ENCODE measurements around the gene CLDN24. TPM values are rescaled to one million over a fixed set of nuclear protein-coding genes. Genes with fewer than 3 reads are reported as not detected.

Gene CLDN24
- total RNA-seq, 1 experiment from 2014 or later, result not detected

- ChIA-PET RAD21 (ENCODE audit: low non-redundant PET in 1 of 2, low total read pairs in 2 of 2, uncharacterized antibody in 2 of 2, unreplicated experiment in 2 of 2) (no interaction called here), POLR2A (no interaction called here), CTCF (no interaction called here)
- no peak for TF ChIP-seq FOSL1 (IDR thresholded peaks at IDR 0.05; ENCODE audit: low read depth)
- no peak for TF ChIP-seq ZFX (IDR thresholded peaks at IDR 0.05)
- TF ChIP-seq, protein P1, sequence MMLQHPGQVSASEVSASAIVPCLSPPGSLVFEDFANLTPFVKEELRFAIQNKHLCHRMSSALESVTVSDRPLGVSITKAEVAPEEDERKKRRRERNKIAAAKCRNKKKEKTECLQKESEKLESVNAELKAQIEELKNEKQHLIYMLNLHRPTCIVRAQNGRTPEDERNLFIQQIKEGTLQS (IDR thresholded peaks at IDR 0.05), result no peak
- TF ChIP-seq EZH2 (IDR thresholded peaks at IDR 0.05), result no peak
- TF ChIP-seq JUND (IDR thresholded peaks at IDR 0.05), result no peak
- TF ChIP-seq EZH2phosphoT487 (IDR thresholded peaks at IDR 0.05; ENCODE audit: borderline replicate concordance), result no peak
- TF ChIP-seq YY1 (IDR thresholded peaks at IDR 0.05; ENCODE audit: extremely low read depth, insufficient replicate concordance, low read depth, low read length), result no peak
- TF ChIP-seq, protein P2, sequence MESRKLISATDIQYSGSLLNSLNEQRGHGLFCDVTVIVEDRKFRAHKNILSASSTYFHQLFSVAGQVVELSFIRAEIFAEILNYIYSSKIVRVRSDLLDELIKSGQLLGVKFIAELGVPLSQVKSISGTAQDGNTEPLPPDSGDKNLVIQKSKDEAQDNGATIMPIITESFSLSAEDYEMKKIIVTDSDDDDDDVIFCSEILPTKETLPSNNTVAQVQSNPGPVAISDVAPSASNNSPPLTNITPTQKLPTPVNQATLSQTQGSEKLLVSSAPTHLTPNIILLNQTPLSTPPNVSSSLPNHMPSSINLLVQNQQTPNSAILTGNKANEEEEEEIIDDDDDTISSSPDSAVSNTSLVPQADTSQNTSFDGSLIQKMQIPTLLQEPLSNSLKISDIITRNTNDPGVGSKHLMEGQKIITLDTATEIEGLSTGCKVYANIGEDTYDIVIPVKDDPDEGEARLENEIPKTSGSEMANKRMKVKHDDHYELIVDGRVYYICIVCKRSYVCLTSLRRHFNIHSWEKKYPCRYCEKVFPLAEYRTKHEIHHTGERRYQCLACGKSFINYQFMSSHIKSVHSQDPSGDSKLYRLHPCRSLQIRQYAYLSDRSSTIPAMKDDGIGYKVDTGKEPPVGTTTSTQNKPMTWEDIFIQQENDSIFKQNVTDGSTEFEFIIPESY (IDR thresholded peaks at IDR 0.05; ENCODE audit: extremely low read depth, insufficient replicate concordance, low read length), result no peak
- Histone ChIP-seq H3K27ac (ENCODE audit: low read depth, low read length) (no peak overlapping the region), H3K79me2 (ENCODE audit: insufficient read depth, low read length) (no peaks in the 10 kb centered on the region), H3K4me3 (replicated peaks in 1 of 2; ENCODE audit: low read depth in 1 of 2, low read length in 2 of 2) (no peak overlapping the region), H2AFZ (ENCODE audit: low read depth, low read length, poor library complexity, severe bottlenecking) (no peak overlapping the region), H3K9me3 (ENCODE audit: control insufficient read depth in 1 of 2, insufficient read depth in 1 of 2, low read depth in 1 of 2, low read length in 2 of 2) (peaks cover 0 to 7% of the 10 kb centered on the region in 2 experiments; a peak in 1 of 4 replicates), H3K4me2 (ENCODE audit: low read length) (no peak overlapping the region), H3K36me3 (ENCODE audit: control insufficient read depth in 1 of 2, insufficient read depth in 2 of 2, low read length in 2 of 2) (no peaks in the 10 kb centered on the region), H3K9me2 (ENCODE audit: insufficient read depth) (no peaks in the 10 kb centered on the region), H3K9ac (ENCODE audit: low read length) (no peak overlapping the region), H3K4me1 (ENCODE audit: control insufficient read depth in 1 of 2, insufficient read depth in 2 of 2, low read length in 2 of 2) (peaks cover 24 to 42% of the 10 kb centered on the region in 2 experiments), H4K20me1 (ENCODE audit: insufficient read depth) (no peaks in the 10 kb centered on the region), H3K27me3 (ENCODE audit: insufficient read depth, low read length) (no peaks in the 10 kb centered on the region)
- no TSS peak for BruUV-seq (replicated peaks)
- no peak for DNase-seq (ENCODE audit: low read depth, low spot score)
- intact Hi-C loops (cut with micrococcal nuclease), result no loop called here
- ATAC-seq, result no peak
Measured at GRCh38 chr4:183330841-183331240, 8.6 kb upstream of the CLDN24 start.
